GM23338 (cell line): ENCODE data around the gene CXXC5.

Experiments
- CTCF ChIP-seq, 2 experiments: fragments of 200-600 bp in 1 of 2; sonication (generic) in 1 of 2; conservative IDR thresholded peaks; 2 replicates each; pipeline versions ENCODE4 v1.5.1 to v1.6.1; 2016 to 2017; ENCODE audit warnings: antibody characterized with exemption in 2 of 2, low read depth in 2 of 2, mild to moderate bottlenecking in 2 of 2, moderate library complexity in 1 of 2
- ETS1 ChIP-seq: IDR thresholded peaks from 2 replicates; pipeline ENCODE4 v1.6.1; 2016; ENCODE audit warnings: antibody characterized with exemption
- EZH2 ChIP-seq: fragments of 200-600 bp; sonication (generic); IDR thresholded peaks from one replicate; pipeline ENCODE4 v1.8.0; 2017; ENCODE audit warnings: antibody characterized with exemption, mild to moderate bottlenecking, low read depth; ENCODE audit not compliant: unreplicated experiment
- EZH2phosphoT487 ChIP-seq: fragments of 200-600 bp; sonication (generic); IDR thresholded peaks from one replicate; pipeline ENCODE4 v1.8.1; 2018; ENCODE audit warnings: antibody characterized with exemption; ENCODE audit not compliant: unreplicated experiment
- JUNB ChIP-seq: IDR thresholded peaks from one replicate; pipeline ENCODE4 v1.6.1; 2016; ENCODE audit warnings: antibody characterized with exemption; ENCODE audit not compliant: unreplicated experiment
- POLR2AphosphoS5 ChIP-seq: IDR thresholded peaks from 2 replicates; pipeline ENCODE4 v1.6.1; 2016; ENCODE audit warnings: antibody characterized with exemption, low read depth
- ZNF331 ChIP-seq: fragments of 250-450 bp; sonication (Bioruptor Pico); IDR thresholded peaks from 2 replicates; pipeline ENCODE4 v1.5.0; 2020; ENCODE audit warnings: low read depth, mild to moderate bottlenecking, moderate library complexity

- TF ChIP-seq EZH2 (no peak), POLR2AphosphoS5 (no peak), CTCF (conservative IDR thresholded peaks at IDR 0.05; ENCODE audit: low read depth in 2 of 2) (no peak), JUNB (no peak), EZH2phosphoT487 (no peak), ETS1 (no peak), ZNF331 (CRISPR knock-in tag) (no peak)
These were observed 28.3 kb downstream of the CXXC5 start for GRCh38 chr5:139676406-139676805.
